ENCODE measurements around the gene UBXN10. TPM values are rescaled to one million over a fixed set of nuclear protein-coding genes. Genes with fewer than 3 reads are reported as not detected.

The UBXN10 gene
- total and polyA plus RNA-seq, 2 experiments from 2014 or later = 0.63 to 1.2 TPM

DNA sequence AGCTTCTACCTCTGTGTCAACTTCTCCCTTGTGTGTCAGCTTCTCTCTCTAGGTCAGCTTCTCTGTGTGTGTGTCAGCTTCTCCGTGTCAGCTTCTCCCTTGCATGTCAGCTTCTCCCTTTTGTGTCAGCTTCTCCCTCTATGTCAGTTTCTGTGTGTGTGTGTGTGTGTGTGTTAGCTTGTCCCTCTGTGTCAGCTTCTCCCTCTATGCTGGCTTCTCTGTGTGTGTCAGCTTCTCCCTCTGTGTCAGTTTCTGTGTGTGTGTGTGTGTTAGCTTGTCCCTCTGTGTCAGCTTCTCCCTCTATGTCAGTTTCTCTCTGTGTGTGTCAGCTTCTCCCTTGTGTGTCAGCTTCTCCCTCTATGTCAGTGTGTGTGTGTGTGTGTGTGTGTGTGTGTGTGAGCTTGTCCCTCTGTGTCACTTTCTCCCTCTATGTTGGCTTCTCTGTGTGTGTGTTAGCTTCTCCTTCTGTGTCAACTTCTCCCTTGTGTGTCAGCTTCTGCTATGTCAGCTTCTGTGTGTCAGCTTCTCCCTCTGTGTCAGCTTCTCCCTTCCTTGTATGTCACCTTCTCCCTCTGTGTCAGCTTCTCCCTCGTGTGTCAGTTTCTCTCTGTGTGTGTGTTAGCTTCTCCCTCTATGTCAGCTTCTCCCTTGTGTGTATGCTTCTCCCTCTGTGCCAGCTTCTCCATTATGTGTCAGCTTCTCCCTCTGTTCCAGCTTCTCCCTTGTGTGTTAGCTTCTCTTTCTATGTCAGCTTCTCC, 6.3 kb upstream of the UBXN10 start:
- WGBS (ENCODE audit: low lambda C conversion rate, missing lambda C conversion rate) = 91% methylated on average over 2 of the region's 2 CpGs

DNA sequence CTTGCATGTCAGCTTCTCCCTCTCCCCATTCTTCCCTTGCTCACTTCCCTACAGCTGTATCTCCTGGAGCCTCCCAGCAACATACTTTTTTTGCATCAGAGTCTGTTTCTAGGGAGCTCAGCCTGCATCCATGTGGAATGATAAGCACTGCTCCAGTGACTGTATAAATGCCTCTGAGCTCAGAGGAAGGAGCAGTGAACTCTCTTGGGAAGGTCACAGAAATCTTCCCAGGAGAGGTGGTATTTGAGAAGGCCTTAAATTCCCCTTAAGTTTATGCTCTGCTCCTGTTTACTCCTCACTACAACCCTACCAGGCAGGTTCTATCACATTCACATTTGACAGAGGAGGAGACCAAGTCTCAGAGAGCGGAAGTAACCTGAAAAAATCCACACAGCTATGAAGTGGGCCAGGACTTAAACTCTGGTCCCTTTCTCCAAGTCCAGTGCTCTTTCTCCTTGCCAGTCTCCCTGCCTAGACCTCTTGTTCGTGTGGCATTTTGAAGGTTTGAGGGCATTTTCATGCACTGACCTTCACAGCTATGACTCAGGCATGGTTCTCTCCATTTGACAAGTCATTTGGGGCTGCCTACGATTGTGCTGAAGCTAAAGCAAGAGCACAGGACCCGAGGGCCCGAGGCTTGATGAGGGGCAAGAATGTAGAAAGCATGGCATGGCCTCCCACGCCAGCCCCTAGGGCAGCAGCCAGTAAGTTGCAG, 5.6 kb upstream of the UBXN10 start:
- H3K4me2 ChIP-seq = no peak overlapping the region
- H3K4me1 ChIP-seq (ENCODE audit: insufficient read depth) = no peaks in the 10 kb centered on the region
- no peak for DNase-seq (ENCODE audit: low spot score)
- TF ChIP-seq EZH2 (IDR thresholded peaks at IDR 0.05; ENCODE audit: borderline replicate concordance) (no peak), EZH2phosphoT487 (IDR thresholded peaks at IDR 0.05; ENCODE audit: low read depth, severe bottlenecking, unreplicated experiment) (no peak)
- TF ChIP-seq, protein P1, sequence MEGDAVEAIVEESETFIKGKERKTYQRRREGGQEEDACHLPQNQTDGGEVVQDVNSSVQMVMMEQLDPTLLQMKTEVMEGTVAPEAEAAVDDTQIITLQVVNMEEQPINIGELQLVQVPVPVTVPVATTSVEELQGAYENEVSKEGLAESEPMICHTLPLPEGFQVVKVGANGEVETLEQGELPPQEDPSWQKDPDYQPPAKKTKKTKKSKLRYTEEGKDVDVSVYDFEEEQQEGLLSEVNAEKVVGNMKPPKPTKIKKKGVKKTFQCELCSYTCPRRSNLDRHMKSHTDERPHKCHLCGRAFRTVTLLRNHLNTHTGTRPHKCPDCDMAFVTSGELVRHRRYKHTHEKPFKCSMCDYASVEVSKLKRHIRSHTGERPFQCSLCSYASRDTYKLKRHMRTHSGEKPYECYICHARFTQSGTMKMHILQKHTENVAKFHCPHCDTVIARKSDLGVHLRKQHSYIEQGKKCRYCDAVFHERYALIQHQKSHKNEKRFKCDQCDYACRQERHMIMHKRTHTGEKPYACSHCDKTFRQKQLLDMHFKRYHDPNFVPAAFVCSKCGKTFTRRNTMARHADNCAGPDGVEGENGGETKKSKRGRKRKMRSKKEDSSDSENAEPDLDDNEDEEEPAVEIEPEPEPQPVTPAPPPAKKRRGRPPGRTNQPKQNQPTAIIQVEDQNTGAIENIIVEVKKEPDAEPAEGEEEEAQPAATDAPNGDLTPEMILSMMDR (IDR thresholded peaks at IDR 0.05; ENCODE audit: poor library complexity) = no peak
- H2AFZ ChIP-seq = no peak overlapping the region
- H4K20me1 ChIP-seq (ENCODE audit: insufficient read depth, poor library complexity, severe bottlenecking) = no peaks in the 10 kb centered on the region
- H3K79me2 ChIP-seq = no peaks in the 10 kb centered on the region
- H3K9me3 ChIP-seq (ENCODE audit: low read depth) = no peaks in the 10 kb centered on the region
- no peak overlapping the region for H3K27ac ChIP-seq
- H3K27me3 ChIP-seq = no peaks in the 10 kb centered on the region
- H3K4me3 ChIP-seq = no peak overlapping the region
- H3K36me3 ChIP-seq (replicated peaks; ENCODE audit: insufficient read depth, low read depth) = no peaks in the 10 kb centered on the region
- H3K9me2 ChIP-seq (replicated peaks; ENCODE audit: insufficient read depth) = no peaks in the 10 kb centered on the region
- WGBS (ENCODE audit: low lambda C conversion rate, missing lambda C conversion rate) = 77% methylated on average over 6 of the region's 6 CpGs

More for the DNA sequence above, 6.3 kb upstream of the UBXN10 start:
- H3K4me2 ChIP-seq = no peak overlapping the region
- no peak for DNase-seq (ENCODE audit: low spot score)
- H3K27ac ChIP-seq = no peak overlapping the region
- H3K9me2 ChIP-seq (replicated peaks; ENCODE audit: insufficient read depth) = no peaks in the 10 kb centered on the region
- H4K20me1 ChIP-seq (ENCODE audit: insufficient read depth, poor library complexity, severe bottlenecking) = no peaks in the 10 kb centered on the region
- no peaks in the 10 kb centered on the region for H3K79me2 ChIP-seq
- H2AFZ ChIP-seq = no peak overlapping the region
- H3K36me3 ChIP-seq (replicated peaks; ENCODE audit: insufficient read depth, low read depth) = no peaks in the 10 kb centered on the region
- H3K27me3 ChIP-seq = no peaks in the 10 kb centered on the region
- no peaks in the 10 kb centered on the region for H3K4me1 ChIP-seq (ENCODE audit: insufficient read depth)
- TF ChIP-seq EZH2 (IDR thresholded peaks at IDR 0.05; ENCODE audit: borderline replicate concordance) (no peak), EZH2phosphoT487 (IDR thresholded peaks at IDR 0.05; ENCODE audit: low read depth, severe bottlenecking, unreplicated experiment) (no peak)
- TF ChIP-seq, protein P1 (IDR thresholded peaks at IDR 0.05; ENCODE audit: poor library complexity) = no peak
- no peaks in the 10 kb centered on the region for H3K9me3 ChIP-seq (ENCODE audit: low read depth)
- no peak overlapping the region for H3K4me3 ChIP-seq

DNA sequence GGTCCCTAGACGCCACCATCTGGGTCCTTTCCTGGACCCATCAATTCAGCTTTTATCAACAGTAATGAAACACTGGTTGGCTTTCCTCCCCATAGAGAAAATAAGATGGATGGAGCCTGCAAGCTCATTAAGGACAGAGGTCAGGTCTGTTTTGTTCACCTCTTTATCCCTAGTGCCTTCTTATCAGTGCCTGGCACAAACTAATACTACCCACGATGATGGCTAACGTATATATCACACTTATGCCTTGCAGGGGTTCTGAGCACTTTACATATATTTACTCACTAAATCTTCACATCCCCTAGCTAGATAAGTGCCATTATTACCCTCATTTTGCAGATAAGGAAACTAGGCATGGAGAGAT, 5.1 kb upstream of the UBXN10 start:
- no peak overlapping the region for H2AFZ ChIP-seq
- H3K36me3 ChIP-seq (replicated peaks; ENCODE audit: insufficient read depth, low read depth) = no peaks in the 10 kb centered on the region
- TF ChIP-seq EZH2 (IDR thresholded peaks at IDR 0.05; ENCODE audit: borderline replicate concordance) (no peak), EZH2phosphoT487 (IDR thresholded peaks at IDR 0.05; ENCODE audit: low read depth, severe bottlenecking, unreplicated experiment) (no peak)
- TF ChIP-seq, protein P1 (IDR thresholded peaks at IDR 0.05; ENCODE audit: poor library complexity) = no peak
- no peaks in the 10 kb centered on the region for H3K4me1 ChIP-seq (ENCODE audit: insufficient read depth)
- 54% methylated on average over 3 of the region's 3 CpGs for WGBS (ENCODE audit: low lambda C conversion rate, missing lambda C conversion rate)
- no peaks in the 10 kb centered on the region for H3K9me3 ChIP-seq (ENCODE audit: low read depth)
- no peaks in the 10 kb centered on the region for H3K79me2 ChIP-seq
- no peak overlapping the region for H3K4me2 ChIP-seq
- no peaks in the 10 kb centered on the region for H4K20me1 ChIP-seq (ENCODE audit: insufficient read depth, poor library complexity, severe bottlenecking)
- H3K9me2 ChIP-seq (replicated peaks; ENCODE audit: insufficient read depth) = no peaks in the 10 kb centered on the region
- no peak for DNase-seq (ENCODE audit: low spot score)
- H3K27ac ChIP-seq = no peak overlapping the region
- H3K27me3 ChIP-seq = no peaks in the 10 kb centered on the region
- no peak overlapping the region for H3K4me3 ChIP-seq
